K562 treated with DMSO at 1 percent for 24 hours (cell line): Measurements from ENCODE around the gene MME. TPM values are rescaled to one million over a fixed set of nuclear protein-coding genes. Genes with fewer than 3 reads are reported as not detected.

Source experiments
- total RNA-seq: library from RNA; unstranded; fragments of 300-600 nt; gene quantifications from 2 replicates; pipeline ENCODE4 v1.2.3, GENCODE V29; 2022; ENCODE audit warnings: low read depth; ENCODE audit not compliant: insufficient read depth

Gene MME
- 2.6 and 4.5 TPM in 2 replicates for total RNA-seq

DNA sequence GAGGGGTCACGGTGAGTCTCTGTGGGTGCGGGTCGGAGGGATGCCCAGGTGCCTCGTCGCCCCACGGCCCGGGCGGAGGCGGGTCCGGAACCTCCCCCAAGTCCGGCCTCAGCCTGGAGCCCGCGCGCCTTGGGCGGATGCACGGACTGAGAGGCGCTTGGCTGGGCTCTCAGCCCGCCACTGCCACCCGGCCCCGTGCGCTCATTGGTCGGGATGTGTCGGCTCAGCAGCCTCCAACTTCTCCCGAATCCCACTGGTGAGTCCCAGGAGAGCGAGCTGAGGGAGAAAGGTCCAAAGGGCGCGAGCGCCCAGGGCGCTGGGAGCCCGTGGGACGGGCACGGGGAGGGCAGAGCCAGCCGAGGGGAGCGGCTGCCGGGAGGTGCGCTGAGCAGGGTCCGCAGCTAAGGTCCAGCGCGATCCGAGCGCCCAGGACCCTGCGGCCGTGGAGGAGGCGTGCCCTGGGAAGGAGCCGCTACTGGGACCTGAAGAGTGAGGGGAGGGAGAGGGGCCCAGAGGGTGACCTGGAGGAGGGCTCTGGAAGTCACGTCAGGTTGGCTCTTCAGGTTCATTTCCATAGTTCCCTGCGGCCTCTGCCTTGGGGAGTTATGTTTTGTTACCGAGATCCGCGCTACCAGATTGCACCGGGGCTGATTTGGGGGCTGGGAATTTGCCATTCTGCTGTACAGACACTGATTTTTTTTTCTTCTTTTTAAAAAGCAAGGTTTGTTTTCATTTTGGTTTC is at the start of gene MME:
TSS of gene MME (plus strand) at position 574 of the 742 bp plus-strand sequence. CDS start 3,849 bp downstream, outside the sequence.

Other genes with a start within 250 kb of the MME start
- gene STRIT1, start 213.4 kb downstream of the MME start, total RNA-seq = not detected in 2 replicates